ENCODE results near the gene C19orf47. TPM values are rescaled to one million over a fixed set of nuclear protein-coding genes. Genes with fewer than 3 reads are reported as not detected.
A peak's percentile ranks its signal among the peaks of the same experiment; 100 is the strongest.

C19orf47 gene
- total RNA-seq: 15.0 TPM

- DNase-seq: peak; percentile 99
Measured at GRCh38 chr19:40348125-40348913, at the start of gene C19orf47, which contains the start of gene PLD3. Gene C19orf47, minus strand, starts transcription at chr19:40348397. Its CDS starts 6,540 bp downstream, at chr19:40341857. Gene PLD3, plus strand, starts transcription at chr19:40348695. Its CDS starts 17,789 bp downstream, at chr19:40366484.

GRCh38 chr19:40397568-40397906 lies 49.3 kb upstream of the C19orf47 start:
- DNase-seq: no peak

DNA sequence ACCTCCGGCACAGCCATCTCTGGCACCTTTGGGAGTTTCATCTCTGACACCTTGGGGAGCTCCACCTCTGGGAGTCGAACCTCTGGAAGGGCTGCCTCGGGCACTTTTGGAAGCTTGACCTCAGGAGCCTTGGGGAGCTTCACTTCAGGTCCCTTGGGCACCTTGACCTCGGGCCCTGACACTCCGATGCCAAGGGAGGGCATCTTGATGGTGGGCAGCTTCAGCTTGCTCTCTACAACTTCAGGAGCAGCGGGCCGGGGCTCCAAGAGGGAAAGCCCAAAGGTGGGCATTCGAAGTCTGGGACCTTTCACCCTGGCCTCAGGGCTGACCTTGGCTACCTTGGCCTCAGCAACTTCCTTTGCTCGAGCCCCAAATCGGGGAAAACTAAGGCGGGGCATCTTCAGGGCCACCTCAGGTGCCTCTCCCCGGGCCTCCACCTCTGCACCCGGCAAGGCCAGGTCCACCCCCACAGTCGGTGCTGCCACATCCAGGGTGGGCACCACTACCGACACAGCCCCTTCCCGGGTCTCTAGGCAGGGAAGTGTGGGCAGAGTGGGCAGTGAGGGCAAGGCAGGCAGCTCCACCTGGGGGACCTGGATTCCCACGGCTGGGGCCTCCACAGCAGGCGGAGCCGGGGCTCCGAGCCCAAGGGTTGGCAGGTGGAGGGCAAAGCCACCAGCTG lies 48.8 kb upstream of the C19orf47 start:
- DNase-seq: no peak

GRCh38 chr19:40395956-40396355 lies 47.8 kb upstream of the C19orf47 start:
- no peak for DNase-seq

DNA sequence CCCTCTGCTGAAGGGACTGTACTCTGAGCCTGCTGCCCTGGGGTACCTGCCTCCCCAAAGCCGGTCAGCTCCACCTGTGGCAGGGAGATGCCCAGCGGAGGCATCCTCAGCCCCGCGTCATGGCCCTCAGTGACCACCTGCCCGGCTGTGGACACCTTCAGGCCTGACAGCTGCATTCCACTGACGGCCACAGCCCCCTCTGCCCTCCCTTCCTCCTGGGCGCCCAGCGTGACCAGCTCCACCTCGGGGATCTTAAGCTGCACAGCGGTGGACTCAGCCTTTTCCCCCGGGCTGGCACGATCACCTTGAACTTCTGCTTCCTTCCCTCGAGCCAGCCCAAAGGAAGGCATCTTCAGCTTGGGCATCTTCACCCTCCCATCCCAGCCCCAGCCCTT lies 46.6 kb upstream of the C19orf47 start:
- DNase-seq: no peak

DNA sequence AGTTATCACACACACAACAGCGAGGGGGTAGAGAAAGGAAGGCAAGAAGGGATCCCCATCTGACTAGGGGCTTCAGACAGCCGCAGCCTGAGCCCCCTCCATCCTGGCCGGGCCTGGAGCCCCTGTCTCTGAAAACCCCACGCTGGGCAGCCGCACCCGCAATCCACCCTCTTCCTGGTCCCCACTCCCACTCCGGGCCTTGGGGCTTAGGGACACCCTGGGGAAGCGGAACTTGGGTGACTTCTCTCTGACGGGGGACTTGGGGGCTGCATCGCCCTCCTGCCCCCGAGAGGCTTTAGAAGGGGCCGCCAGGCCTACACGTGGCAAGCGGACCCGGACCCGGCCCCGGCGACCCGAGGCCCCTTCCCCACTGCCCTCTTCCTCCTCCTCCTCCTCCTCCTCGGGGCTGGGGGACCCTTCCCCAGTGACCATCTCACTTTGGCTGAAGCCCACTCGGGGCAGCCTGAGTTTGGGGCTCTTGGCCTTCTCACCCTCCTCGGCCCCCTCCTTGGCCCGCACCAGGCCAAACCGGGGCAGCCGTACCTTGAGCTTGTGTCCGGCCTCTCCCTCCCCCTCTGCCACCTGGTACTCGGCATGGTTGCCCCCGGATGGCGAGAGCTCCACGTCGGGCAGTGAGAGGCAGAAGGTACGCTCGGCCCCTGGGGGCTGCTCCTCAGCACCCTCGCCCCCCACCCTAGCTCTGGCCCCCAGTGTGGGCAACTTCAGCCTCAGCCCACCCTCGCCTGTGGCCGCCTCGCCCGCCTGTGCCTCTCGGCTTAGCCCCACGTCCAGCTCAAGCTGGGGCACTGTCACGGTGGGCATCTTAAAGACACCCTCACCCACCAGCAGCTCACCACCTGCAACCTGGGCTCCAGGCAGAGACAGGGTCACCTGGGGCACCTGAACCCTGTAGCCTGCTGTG lies 46.0 kb upstream of the C19orf47 start:
- DNase-seq: no peak

- no peak for DNase-seq
Measured at GRCh38 chr19:40392894-40393517, 44.8 kb upstream of the C19orf47 start.

- no peak for DNase-seq
Measured at GRCh38 chr19:40392123-40392522, 43.9 kb upstream of the C19orf47 start.

GRCh38 chr19:40390084-40390742 lies 42.0 kb upstream of the C19orf47 start, which contains the start of gene HIPK4:
Gene HIPK4, minus strand, starts transcription at chr19:40390181. Its CDS starts 279 bp downstream, at chr19:40389902.
- no peak for DNase-seq

DNA sequence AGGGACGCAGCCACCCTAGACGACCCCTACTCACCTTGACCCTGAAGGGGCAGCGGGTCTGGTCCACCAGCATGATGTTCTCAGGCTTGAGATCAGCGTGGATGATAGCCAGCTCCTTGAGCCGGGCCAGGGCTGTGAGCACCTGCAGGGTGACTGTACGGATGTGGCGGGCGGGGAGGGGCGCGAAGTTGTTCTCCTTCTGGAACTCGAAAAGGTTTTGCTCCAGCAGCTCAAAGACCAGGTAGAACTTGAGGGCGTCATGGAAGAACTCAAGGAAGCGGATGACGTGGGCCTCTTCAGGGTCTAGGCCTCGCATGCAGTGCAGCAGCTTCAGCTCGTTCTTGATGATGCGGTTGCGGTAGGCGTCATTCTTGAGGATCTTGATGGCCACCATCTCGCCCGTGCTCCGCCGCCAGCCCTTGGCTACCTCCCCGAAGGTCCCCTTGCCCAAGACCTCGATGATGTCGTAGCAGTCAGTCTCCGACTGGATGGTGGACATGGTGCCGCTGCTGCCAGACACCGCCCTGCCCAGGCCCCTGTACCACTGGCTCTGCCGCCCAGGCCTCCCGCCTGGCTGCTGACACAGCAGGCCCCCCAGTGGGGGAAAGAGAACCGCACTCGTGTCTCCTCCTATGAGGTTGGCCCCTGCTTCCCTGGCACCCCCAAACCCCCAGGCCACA lies 41.3 kb upstream of the C19orf47 start:
- no peak for DNase-seq

- no peak for DNase-seq
Measured at GRCh38 chr19:40388481-40388880, 40.3 kb upstream of the C19orf47 start.

- DNase-seq: no peak
Measured at GRCh38 chr19:40387155-40387554, 39.0 kb upstream of the C19orf47 start.

DNA sequence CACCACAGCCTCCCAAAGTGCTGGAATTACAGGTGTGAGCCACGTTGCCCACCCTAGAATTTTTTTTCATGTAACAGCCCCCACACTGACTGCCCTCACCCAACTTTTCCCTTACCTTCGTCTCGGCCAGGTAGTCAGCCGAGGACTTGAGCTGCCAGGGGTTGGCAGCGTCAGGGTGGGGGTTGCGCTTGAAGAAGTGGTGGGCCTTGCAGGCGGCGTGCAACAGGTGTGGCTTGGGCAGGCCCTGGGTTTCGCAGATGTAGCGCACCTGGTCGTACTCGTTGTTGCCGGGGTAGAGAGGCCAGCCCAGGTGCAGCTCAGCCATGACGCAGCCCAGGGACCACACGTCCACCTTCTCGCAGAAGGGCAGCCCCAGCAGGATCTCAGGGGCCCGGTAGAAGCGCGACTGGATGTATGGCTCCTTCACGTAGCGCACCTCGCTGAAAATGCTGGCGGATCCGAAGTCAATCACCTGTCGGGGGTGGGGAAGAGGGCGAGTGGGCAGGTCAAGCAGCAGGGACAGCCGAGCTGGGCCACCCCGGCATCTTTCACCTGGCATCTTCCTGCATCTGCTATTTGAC lies 35.6 kb upstream of the C19orf47 start:
- no peak for DNase-seq

DNA sequence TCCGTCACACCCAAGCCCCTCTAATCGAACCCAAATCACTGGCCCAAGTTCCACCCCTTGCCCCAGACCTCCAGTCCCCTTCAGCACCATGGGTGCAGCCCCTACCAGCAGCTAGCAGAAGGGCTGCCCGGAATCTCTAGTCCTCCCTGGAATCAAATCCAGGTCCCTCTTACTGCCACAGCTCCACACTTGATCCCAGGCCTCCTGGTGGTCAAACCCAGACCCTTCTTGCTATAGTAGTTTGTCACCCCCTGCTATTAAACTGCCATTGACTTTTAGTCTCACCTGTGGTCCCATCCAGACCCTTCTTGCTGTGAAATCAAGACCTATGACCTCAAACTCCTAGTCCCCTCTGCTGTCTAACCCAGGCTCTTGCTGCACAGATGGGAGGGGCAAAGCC lies 33.1 kb upstream of the C19orf47 start:
- DNase-seq: no peak

DNA sequence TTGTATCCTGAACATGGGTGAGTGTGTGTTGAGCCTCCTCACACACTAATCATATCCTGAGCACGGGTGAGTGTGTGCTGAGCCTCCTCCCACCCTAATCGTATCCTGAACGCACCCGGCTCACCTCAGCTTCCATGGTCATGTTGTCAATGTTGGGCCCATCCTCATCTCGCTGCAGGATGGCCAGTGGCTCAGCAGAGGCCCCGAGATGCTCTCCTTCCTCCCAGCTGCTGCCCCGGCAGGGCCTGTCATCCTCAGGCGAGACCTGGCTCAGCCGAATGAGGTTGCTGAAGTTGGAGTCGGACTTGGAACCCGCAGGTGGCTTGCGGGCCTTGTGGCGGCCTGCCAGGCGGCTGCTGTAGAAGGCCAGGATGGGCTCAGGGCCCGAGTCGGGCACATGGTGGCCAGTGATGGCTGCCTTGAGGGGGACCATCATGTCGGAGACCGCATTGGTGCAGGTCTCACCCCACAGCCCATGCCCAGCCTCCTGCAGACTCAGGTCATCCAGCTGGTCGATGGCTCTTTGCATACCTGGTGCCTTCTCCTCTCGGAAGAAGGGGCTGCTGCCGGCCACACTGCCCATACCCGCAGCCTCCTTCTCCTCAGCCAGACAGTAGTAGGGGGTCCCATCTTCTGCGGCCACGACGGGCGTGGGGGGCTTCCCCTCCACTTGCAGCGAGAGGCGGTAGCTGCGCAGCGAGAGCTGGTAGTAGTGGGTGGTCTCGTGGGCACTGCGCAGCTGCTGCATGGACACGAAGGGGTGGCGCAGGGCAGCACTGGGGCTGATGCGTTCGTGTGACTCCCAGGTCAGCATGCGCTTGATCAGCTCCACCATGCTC lies 32.2 kb upstream of the C19orf47 start:
- no peak for DNase-seq

- DNase-seq: no peak
Measured at GRCh38 chr19:40379446-40380198, 31.4 kb upstream of the C19orf47 start.

DNA sequence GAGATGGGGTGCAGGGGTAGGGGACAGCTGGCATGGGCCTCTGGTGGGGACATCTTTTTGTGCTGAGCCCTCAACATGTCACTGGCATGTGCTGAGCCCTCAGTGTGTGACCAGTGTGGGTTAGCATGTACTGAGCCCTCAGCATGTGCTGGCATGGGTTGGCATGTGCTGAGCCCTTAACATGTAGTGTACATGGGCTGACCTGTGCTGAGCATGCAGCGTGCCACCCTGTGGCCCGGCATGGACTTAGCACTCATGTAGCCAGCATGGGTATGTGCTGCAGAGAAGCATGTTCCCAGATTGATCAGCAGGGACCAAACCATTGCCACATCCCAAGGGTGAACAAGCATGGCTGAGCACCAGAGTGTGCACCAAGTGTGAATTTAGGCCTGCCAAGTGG lies 30.3 kb upstream of the C19orf47 start:
- no peak for DNase-seq

DNA sequence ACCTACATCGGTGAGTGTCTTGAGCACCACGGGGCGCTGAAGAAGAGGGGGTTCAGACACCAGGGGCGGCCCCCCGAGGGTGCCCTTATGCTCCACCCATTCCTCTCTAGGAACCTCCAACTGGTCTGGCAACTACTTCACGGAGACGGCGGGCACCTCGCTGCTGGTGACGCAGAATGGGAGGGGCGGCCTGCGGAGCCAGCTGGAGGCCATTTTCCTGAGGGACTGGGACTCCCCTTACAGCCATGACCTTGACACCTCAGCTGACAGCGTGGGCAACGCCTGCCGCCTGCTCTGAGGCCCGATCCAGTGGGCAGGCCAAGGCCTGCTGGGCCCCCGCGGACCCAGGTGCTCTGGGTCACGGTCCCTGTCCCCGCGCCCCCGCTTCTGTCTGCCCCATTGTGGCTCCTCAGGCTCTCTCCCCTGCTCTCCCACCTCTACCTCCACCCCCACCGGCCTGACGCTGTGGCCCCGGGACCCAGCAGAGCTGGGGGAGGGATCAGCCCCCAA lies 29.7 kb upstream of the C19orf47 start:
- no peak for DNase-seq
